SK-N-SH (cell line): Measurements from ENCODE around the gene LRCH4. TPM values are rescaled to one million over a fixed set of nuclear protein-coding genes. Genes with fewer than 3 reads are reported as not detected.

Source experiments
- CTCF ChIA-PET: fragments of 300-600, 350-600 bp; formaldehyde crosslinking; extraction: SDS; loops from one replicate; lab custom pipeline; 2021; lab: Yijun Ruan, JAX
- POLR2A ChIA-PET: fragments of 350-600 bp; sonication (Branson Sonifier 250); formaldehyde crosslinking; extraction: SDS; loops from one replicate; lab custom pipeline; 2020; ENCODE audit warnings: antibody characterized with exemption, inconsistent platforms; lab: Yijun Ruan, JAX
- DNase-seq: peaks from one replicate; pipeline ENCODE4 v3.0.0; 2012
- H2AFZ ChIP-seq: fragments of 200-600 bp; sonication (generic); 2 replicates; pipeline ENCODE4 v1.8.1; 2016; ENCODE audit warnings: antibody characterized with exemption, mild to moderate bottlenecking, low read depth
- H3F3A ChIP-seq: fragments of 200-600 bp; sonication (generic); replicated peaks from 2 replicates; pipeline ENCODE3; 2016; ENCODE audit warnings: antibody characterized with exemption, mild to moderate bottlenecking; ENCODE audit not compliant: insufficient read depth
- H3K27ac ChIP-seq, 2 experiments: fragments of 200-500 bp in 1 of 2; fragments of 200-600 bp in 1 of 2; sonication (Bioruptor generic) in 1 of 2; sonication (generic), shearing (Covaris generic) in 1 of 2; 2 replicates each; pipeline versions ENCODE4 v1.5.1 to v1.6.1; 2014 to 2016; ENCODE audit warnings: low read depth in 2 of 2, inconsistent platforms in 1 of 2, low read length in 1 of 2, mild to moderate bottlenecking in 1 of 2, mixed read lengths in 1 of 2
- H3K27me3 ChIP-seq: fragments of 200-600 bp; sonication (generic), shearing (Covaris generic); 2 replicates; pipeline ENCODE4 v1.6.1; 2016; ENCODE audit warnings: mixed run types; ENCODE audit not compliant: insufficient read depth
- H3K36me3 ChIP-seq, 2 experiments: fragments of 200-500 bp in 1 of 2; fragments of 200-600 bp in 1 of 2; sonication (Bioruptor generic) in 1 of 2; sonication (generic) in 1 of 2; replicated peaks in 1 of 2; 2 replicates each; pipeline versions ENCODE3 to v1.5.1; 2014 to 2016; ENCODE audit warnings: low read length in 1 of 2, mild to moderate bottlenecking in 1 of 2; ENCODE audit not compliant: insufficient read depth in 2 of 2, control insufficient read depth in 1 of 2
- H3K4me1 ChIP-seq, 2 experiments: fragments of 200-500 bp in 1 of 2; fragments of 200-600 bp in 1 of 2; sonication (Bioruptor generic) in 1 of 2; sonication (generic), shearing (Covaris generic) in 1 of 2; 2 replicates each; pipeline versions ENCODE4 v1.5.1 to v1.6.1; 2014 to 2016; ENCODE audit warnings: low read depth in 1 of 2, low read length in 1 of 2, mixed run types in 1 of 2; ENCODE audit not compliant: insufficient read depth in 2 of 2, control insufficient read depth in 1 of 2
- H3K4me2 ChIP-seq: fragments of 200-600 bp; sonication (generic), shearing (Covaris generic); 2 replicates; pipeline ENCODE4 v1.6.1; 2017; ENCODE audit warnings: mixed run types
- H3K4me3 ChIP-seq, 2 experiments: fragments of 200-500 bp in 1 of 2; fragments of 200-600 bp in 1 of 2; sonication (Bioruptor generic) in 1 of 2; sonication (generic), shearing (Covaris generic) in 1 of 2; 2 replicates each; pipeline versions ENCODE4 v1.5.1 to v1.8.1; 2014 to 2016; ENCODE audit warnings: low read depth in 2 of 2, inconsistent platforms in 1 of 2, low read length in 1 of 2, mild to moderate bottlenecking in 1 of 2, mixed read lengths in 1 of 2, moderate library complexity in 1 of 2
- H3K79me2 ChIP-seq: fragments of 200-600 bp; sonication (generic); 2 replicates; pipeline ENCODE4 v1.8.1; 2017; ENCODE audit warnings: mild to moderate bottlenecking; ENCODE audit not compliant: insufficient read depth
- H3K9ac ChIP-seq: fragments of 200-600 bp; sonication (generic); 2 replicates; pipeline ENCODE4 v1.6.1; 2017; ENCODE audit warnings: mixed run types
- H3K9me2 ChIP-seq: fragments of 200-600 bp; sonication (generic); 2 replicates; pipeline ENCODE4 v1.6.1; 2017; ENCODE audit warnings: mixed run types
- H3K9me3 ChIP-seq: fragments of 200-600 bp; sonication (generic); 2 replicates; pipeline ENCODE4 v1.6.1; 2017; ENCODE audit warnings: mixed run types, mild to moderate bottlenecking, moderate library complexity
- H4K20me1 ChIP-seq: fragments of 200-600 bp; sonication (generic); 2 replicates; pipeline ENCODE4 v1.6.1; 2017; ENCODE audit warnings: mild to moderate bottlenecking, mixed run types; ENCODE audit not compliant: insufficient read depth
- CHD2 ChIP-seq: fragments of 150-350 bp; IDR thresholded peaks from 2 replicates; pipeline ENCODE4 v1.6.1; 2018; ENCODE audit warnings: low read length; ENCODE audit not compliant: partially characterized antibody
- EZH2phosphoT487 ChIP-seq: fragments of 200-600 bp; sonication (generic); IDR thresholded peaks from 2 replicates; pipeline ENCODE4 v1.6.1; 2017; ENCODE audit warnings: low read depth, mixed run types, mild to moderate bottlenecking, antibody characterized with exemption, moderate library complexity, borderline replicate concordance
- FOSL2 ChIP-seq: IDR thresholded peaks from 2 replicates; pipeline ENCODE4 v1.4.0; 2012; ENCODE audit warnings: low read depth, mild to moderate bottlenecking, moderate library complexity, borderline replicate concordance
- FOXJ3 ChIP-seq: sonication (generic); formaldehyde crosslinking; IDR thresholded peaks from 2 replicates; pipeline ENCODE4 v1.5.1; 2020; ENCODE audit warnings: mild to moderate bottlenecking, missing genetic modification reagents
- FOXM1 ChIP-seq: IDR thresholded peaks from 2 replicates; pipeline ENCODE4 v1.4.0; 2012; ENCODE audit warnings: low read depth, mild to moderate bottlenecking
- GATA2 ChIP-seq: sonication (generic); formaldehyde crosslinking; IDR thresholded peaks from 2 replicates; pipeline ENCODE4 v1.5.0; 2020; ENCODE audit warnings: mild to moderate bottlenecking, missing genetic modification reagents
- JUND ChIP-seq: IDR thresholded peaks from 2 replicates; pipeline ENCODE4 v1.4.0; 2012
- MEF2A ChIP-seq: IDR thresholded peaks from 2 replicates; pipeline ENCODE4 v1.4.0; 2012; ENCODE audit warnings: low read depth, borderline replicate concordance
- MXI1 ChIP-seq: IDR thresholded peaks from 2 replicates; pipeline ENCODE4 v1.6.1; 2012; ENCODE audit warnings: mild to moderate bottlenecking, low read depth, low read length, improper control_type of control experiment
- NRF1 ChIP-seq: IDR thresholded peaks from 2 replicates; pipeline ENCODE4 v1.6.1; 2012; ENCODE audit warnings: low read depth, mild to moderate bottlenecking, low read length
- POLR2AphosphoS5 ChIP-seq: IDR thresholded peaks from 2 replicates; pipeline ENCODE4 v1.6.1; 2012; ENCODE audit warnings: low read depth, low read length
- RCOR1 ChIP-seq: fragments of 150-350 bp; IDR thresholded peaks from 2 replicates; pipeline ENCODE4 v1.6.1; 2017; ENCODE audit warnings: antibody characterized with exemption, low read length
- RXRA ChIP-seq: IDR thresholded peaks from 2 replicates; pipeline ENCODE4 v1.4.0; 2012; ENCODE audit warnings: low read depth, mild to moderate bottlenecking, borderline replicate concordance
- SMC3 ChIP-seq: IDR thresholded peaks from 2 replicates; pipeline ENCODE4 v1.6.1; 2012; ENCODE audit warnings: low read depth, low read length, improper control_type of control experiment
- TAF1 ChIP-seq: IDR thresholded peaks from 2 replicates; pipeline ENCODE4 v1.6.1; 2012; ENCODE audit warnings: low read depth, mild to moderate bottlenecking, low read length, moderate library complexity, borderline replicate concordance
- TEAD4 ChIP-seq: IDR thresholded peaks from 2 replicates; pipeline ENCODE4 v1.4.0; 2012; ENCODE audit warnings: mild to moderate bottlenecking, borderline replicate concordance; ENCODE audit not compliant: insufficient read depth
- WGBS: methylation state at CpG from one replicate; pipeline ENCODE4 v1.1.6; 2017; ENCODE audit warnings: low lambda C conversion rate; 5-methylcytosine and 5-hydroxymethylcytosine counted together
- polyA plus RNA-seq, 3 experiments: library from polyadenylated mRNA; depleted of rRNA; stranded (reverse); fragments of >200 nt; gene quantifications; 2 replicates each; pipeline ENCODE4 v1.2.3, GENCODE V29; 2012
- TF ChIP-seq, protein P1 (sequence below): IDR thresholded peaks from 2 replicates; pipeline ENCODE4 v1.4.0; 2012; ENCODE audit warnings: low read depth
- TF ChIP-seq, protein P2 (sequence below): IDR thresholded peaks from 2 replicates; pipeline ENCODE4; 2012
- TF ChIP-seq, protein P3 (sequence below): IDR thresholded peaks from 2 replicates; pipeline ENCODE4 v1.4.0; 2012; ENCODE audit warnings: low read depth, borderline replicate concordance
- TF ChIP-seq, protein P4 (sequence below): fragments of 150-350 bp; IDR thresholded peaks from 2 replicates; pipeline ENCODE4 v1.6.1; 2016; ENCODE audit warnings: mild to moderate bottlenecking, low read depth, low read length
- TF ChIP-seq, protein P5 (sequence below): IDR thresholded peaks from 2 replicates; pipeline ENCODE4 v1.4.0; 2012; ENCODE audit warnings: low read depth, borderline replicate concordance
- TF ChIP-seq, protein P6 (sequence below): fragments of 150-350 bp; IDR thresholded peaks from 2 replicates; pipeline ENCODE4 v1.6.1; 2017; ENCODE audit warnings: antibody characterized with exemption, low read length, low read depth, borderline replicate concordance

The LRCH4 gene
- polyA plus RNA-seq, 1 of the 3 experiments (the other 2 are of a cell fraction) = 29.8 TPM

DNA sequence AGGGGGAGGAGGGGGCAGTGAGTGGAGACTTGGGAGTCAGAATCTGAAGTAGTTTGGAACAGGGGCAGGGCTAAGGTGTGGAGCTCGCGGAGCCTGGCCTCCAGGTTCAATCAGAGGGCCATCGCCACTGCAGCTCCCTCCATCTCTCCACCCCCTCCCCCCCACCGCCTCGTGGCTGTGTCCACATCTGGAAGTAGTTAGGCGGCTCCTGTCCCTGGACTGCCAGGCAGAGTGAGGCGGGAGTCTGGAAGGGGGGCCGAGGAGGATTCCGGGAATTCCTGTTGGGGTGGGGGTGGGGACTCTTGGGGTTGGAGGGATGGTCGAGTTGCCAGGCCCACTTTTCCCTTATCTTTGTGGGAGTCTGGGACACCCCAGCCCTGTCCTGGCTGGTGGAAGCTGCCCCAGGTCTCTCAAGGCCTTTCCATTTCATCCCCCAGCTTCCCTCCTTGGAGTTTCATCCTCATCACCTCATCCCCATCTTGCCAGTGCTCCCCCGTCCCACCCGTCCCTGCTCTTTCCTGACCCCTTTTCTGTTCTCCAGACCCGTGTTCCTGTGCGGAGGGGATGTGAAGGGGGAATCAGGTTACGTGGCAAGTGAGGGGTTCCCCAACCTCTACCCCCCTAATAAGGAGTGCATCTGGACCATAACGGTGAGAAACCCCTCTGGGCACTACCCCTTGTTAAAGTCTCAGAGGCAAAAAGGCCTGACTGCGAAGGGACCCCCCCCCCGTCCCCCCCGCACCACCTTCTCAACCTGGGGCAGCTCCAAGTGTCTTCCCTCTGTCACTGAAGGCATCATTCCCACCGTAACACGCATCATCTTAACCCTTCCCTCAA lies 17.2 kb upstream of the LRCH4 start:
- Histone ChIP-seq H3K79me2 (peaks cover 18% of the 10 kb centered on the region), H3K27ac (peak overlapping the region; percentile 69 to 97), H3K27me3 (no peaks in the 10 kb centered on the region), H3K9ac (peak overlapping the region; percentile 69), H3F3A (peaks cover 33% of the 10 kb centered on the region), H3K9me2 (no peaks in the 10 kb centered on the region), H4K20me1 (no peaks in the 10 kb centered on the region), H3K36me3 (peaks cover 26 to 27% of the 10 kb centered on the region in 2 experiments), H3K9me3 (no peaks in the 10 kb centered on the region), H2AFZ (peak overlapping the region; percentile 69), H3K4me1 (peaks cover 10 to 25% of the 10 kb centered on the region in 2 experiments; a peak in 3 of 4 replicates), H3K4me2 (peak overlapping the region; percentile 97), H3K4me3 (peak overlapping the region; percentile 67 to 76)
- peak; percentile 98 for DNase-seq
- POLR2A ChIA-PET = interaction anchor here (0.6 to 3.7 kb wide), 21 partner anchors 9 to 233 kb away, joined by 3 to 63 read pairs (median 4); partner anchors contain the start of genes ACTL6B, FBXO24, GNB2 and LRCH4
- WGBS = 15% methylated on average over 20 of the region's 21 CpGs
- CTCF ChIA-PET = interaction anchor here (0.7 to 5.4 kb wide), 23 partner anchors 9 to 249 kb away, joined by 3 to 62 read pairs (median 4); partner anchors contain the start of genes FBXO24, LRCH4, MOSPD3 and POP7
- no peak; the same call in 1 of the 2 replicates for TF ChIP-seq FOSL2
- TF ChIP-seq FOXJ3 = peak; percentile 80
- TF ChIP-seq, protein P1, sequence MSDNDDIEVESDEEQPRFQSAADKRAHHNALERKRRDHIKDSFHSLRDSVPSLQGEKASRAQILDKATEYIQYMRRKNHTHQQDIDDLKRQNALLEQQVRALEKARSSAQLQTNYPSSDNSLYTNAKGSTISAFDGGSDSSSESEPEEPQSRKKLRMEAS = peak; percentile 99
- peak; percentile 96 for TF ChIP-seq CHD2
- TF ChIP-seq, protein P2, sequence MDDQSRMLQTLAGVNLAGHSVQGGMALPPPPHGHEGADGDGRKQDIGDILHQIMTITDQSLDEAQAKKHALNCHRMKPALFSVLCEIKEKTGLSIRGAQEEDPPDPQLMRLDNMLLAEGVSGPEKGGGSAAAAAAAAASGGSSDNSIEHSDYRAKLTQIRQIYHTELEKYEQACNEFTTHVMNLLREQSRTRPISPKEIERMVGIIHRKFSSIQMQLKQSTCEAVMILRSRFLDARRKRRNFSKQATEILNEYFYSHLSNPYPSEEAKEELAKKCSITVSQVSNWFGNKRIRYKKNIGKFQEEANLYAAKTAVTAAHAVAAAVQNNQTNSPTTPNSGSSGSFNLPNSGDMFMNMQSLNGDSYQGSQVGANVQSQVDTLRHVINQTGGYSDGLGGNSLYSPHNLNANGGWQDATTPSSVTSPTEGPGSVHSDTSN = peak; percentile 58
- peak; percentile 81; the same call in 1 of the 2 replicates for TF ChIP-seq RXRA
- no peak for TF ChIP-seq NRF1
- TF ChIP-seq, protein P3, sequence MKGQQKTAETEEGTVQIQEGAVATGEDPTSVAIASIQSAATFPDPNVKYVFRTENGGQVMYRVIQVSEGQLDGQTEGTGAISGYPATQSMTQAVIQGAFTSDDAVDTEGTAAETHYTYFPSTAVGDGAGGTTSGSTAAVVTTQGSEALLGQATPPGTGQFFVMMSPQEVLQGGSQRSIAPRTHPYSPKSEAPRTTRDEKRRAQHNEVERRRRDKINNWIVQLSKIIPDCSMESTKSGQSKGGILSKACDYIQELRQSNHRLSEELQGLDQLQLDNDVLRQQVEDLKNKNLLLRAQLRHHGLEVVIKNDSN = peak; percentile 43; the same call in 1 of the 2 replicates
- TF ChIP-seq, protein P4, sequence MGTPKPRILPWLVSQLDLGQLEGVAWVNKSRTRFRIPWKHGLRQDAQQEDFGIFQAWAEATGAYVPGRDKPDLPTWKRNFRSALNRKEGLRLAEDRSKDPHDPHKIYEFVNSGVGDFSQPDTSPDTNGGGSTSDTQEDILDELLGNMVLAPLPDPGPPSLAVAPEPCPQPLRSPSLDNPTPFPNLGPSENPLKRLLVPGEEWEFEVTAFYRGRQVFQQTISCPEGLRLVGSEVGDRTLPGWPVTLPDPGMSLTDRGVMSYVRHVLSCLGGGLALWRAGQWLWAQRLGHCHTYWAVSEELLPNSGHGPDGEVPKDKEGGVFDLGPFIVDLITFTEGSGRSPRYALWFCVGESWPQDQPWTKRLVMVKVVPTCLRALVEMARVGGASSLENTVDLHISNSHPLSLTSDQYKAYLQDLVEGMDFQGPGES = no peak
- no peak; the same call in 1 of the 2 replicates for TF ChIP-seq MEF2A
- TF ChIP-seq TEAD4 = peak; percentile 94
- peak; percentile 60; the same call in 1 of the 2 replicates for TF ChIP-seq RCOR1
- peak; percentile 95 for TF ChIP-seq MXI1
- no peak for TF ChIP-seq EZH2phosphoT487
- TF ChIP-seq, protein P5, sequence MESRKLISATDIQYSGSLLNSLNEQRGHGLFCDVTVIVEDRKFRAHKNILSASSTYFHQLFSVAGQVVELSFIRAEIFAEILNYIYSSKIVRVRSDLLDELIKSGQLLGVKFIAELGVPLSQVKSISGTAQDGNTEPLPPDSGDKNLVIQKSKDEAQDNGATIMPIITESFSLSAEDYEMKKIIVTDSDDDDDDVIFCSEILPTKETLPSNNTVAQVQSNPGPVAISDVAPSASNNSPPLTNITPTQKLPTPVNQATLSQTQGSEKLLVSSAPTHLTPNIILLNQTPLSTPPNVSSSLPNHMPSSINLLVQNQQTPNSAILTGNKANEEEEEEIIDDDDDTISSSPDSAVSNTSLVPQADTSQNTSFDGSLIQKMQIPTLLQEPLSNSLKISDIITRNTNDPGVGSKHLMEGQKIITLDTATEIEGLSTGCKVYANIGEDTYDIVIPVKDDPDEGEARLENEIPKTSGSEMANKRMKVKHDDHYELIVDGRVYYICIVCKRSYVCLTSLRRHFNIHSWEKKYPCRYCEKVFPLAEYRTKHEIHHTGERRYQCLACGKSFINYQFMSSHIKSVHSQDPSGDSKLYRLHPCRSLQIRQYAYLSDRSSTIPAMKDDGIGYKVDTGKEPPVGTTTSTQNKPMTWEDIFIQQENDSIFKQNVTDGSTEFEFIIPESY = no peak
- TF ChIP-seq GATA2 (CRISPR knock-in tag) = peak; percentile 64; the same call in 1 of the 2 replicates
- TF ChIP-seq JUND = no peak; the same call in 1 of the 2 replicates
- TF ChIP-seq, protein P6, sequence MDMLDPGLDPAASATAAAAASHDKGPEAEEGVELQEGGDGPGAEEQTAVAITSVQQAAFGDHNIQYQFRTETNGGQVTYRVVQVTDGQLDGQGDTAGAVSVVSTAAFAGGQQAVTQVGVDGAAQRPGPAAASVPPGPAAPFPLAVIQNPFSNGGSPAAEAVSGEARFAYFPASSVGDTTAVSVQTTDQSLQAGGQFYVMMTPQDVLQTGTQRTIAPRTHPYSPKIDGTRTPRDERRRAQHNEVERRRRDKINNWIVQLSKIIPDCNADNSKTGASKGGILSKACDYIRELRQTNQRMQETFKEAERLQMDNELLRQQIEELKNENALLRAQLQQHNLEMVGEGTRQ = no peak
- peak; percentile 95 for TF ChIP-seq POLR2AphosphoS5
- peak; percentile 80 for TF ChIP-seq TAF1
- TF ChIP-seq FOXM1 = peak; percentile 78; the same call in 1 of the 2 replicates
- TF ChIP-seq SMC3 = no peak
